Activated naive CD8-positive, alpha-beta T cell treated with anti-CD3 and anti-CD28 coated beads for 36 hours (primary cell): ENCODE data around the gene ASIC3. TPM values are rescaled to one million over a fixed set of nuclear protein-coding genes. Genes with fewer than 3 reads are reported as not detected.
A peak's percentile ranks its signal among the peaks of the same experiment; 100 is the strongest.
"Not testable (repeated sequence)": the region's sequence is repeated elsewhere in the genome, so short reads cannot be mapped to it uniquely, and the experiment has no call there.

Experiments
- DNase-seq: peaks from one replicate; pipeline ENCODE4 v3.0.0; 2021
- H3K27ac Mint-ChIP-seq: one replicate; pipeline ENCODE4 v1.8.0; 2022; ENCODE audit warnings: mild to moderate bottlenecking, moderate library complexity, mixed read lengths
- H3K27me3 Mint-ChIP-seq: one replicate; pipeline ENCODE4 v1.8.0; 2022; ENCODE audit warnings: mild to moderate bottlenecking, mixed read lengths
- H3K36me3 Mint-ChIP-seq: one replicate; pipeline ENCODE4 v1.8.0; 2021; ENCODE audit warnings: mild to moderate bottlenecking, mixed read lengths
- H3K4me1 Mint-ChIP-seq: one replicate; pipeline ENCODE4 v1.8.0; 2021; ENCODE audit warnings: mixed read lengths
- H3K4me3 Mint-ChIP-seq: one replicate; pipeline ENCODE4 v1.8.0; 2022; ENCODE audit warnings: mild to moderate bottlenecking, moderate library complexity, mixed read lengths
- H3K9me3 Mint-ChIP-seq: one replicate; pipeline ENCODE4 v1.8.0; 2022; ENCODE audit warnings: mixed read lengths
- total RNA-seq, 2 experiments: library from RNA; stranded (reverse); gene quantifications; one replicate each; pipeline ENCODE4 v1.2.3, GENCODE V29; 2021

The ASIC3 gene
- total RNA-seq, 2 experiments from 2014 or later, result 2.7 to 3.2 TPM

DNA sequence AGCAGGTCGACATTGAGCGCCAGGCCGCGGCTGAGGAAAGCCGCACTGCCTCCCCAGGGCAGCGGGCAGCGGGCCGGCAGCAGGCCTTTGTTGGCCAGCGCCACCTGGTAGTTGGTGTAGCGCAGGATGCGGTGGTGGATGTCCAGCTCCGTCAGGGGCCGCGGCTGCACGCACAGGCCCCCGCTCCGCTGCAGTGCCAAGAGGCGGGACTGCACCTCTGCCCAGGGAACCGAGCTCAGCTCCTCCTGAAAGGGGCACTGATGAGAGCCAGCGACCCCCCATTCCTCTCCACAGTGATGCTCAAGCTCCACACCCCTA, 29.2 kb upstream of the ASIC3 start:
- no peaks in the 10 kb centered on the region for H3K9me3 Mint-ChIP-seq
- H3K27ac Mint-ChIP-seq, result no peak overlapping the region
- H3K27me3 Mint-ChIP-seq, result peaks cover 11% of the 10 kb centered on the region
- peak overlapping the region; percentile 73 for H3K4me3 Mint-ChIP-seq
- DNase-seq, result no peak
- peaks cover 10% of the 10 kb centered on the region for H3K36me3 Mint-ChIP-seq
- peaks cover 41% of the 10 kb centered on the region for H3K4me1 Mint-ChIP-seq

DNA sequence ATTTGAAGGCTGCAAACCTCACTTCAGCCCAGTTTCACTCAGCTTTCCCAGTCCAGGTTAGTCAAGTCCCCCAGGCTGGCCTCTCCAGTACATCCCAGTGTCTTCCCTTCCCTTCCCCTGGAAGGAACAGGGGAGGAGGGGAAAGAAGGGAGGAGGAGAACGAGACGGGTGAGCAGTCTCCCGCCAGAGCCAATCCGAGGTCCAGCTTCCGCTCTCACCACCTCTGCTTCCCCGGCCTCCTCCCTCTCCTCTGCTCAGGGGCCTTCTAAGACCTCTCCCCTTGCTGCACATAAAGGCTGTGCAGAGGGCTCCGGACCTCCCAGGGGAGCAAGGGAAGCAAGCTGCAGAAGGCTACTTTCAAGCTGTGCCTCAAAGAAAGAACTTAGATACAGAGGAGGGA, 28.1 kb upstream of the ASIC3 start:
- H3K9me3 Mint-ChIP-seq, result no peaks in the 10 kb centered on the region
- no peak for DNase-seq
- H3K27ac Mint-ChIP-seq, result no peak overlapping the region
- H3K36me3 Mint-ChIP-seq, result peaks cover 6% of the 10 kb centered on the region
- H3K4me3 Mint-ChIP-seq, result no peak overlapping the region
- peaks cover 11% of the 10 kb centered on the region for H3K27me3 Mint-ChIP-seq
- peaks cover 29% of the 10 kb centered on the region for H3K4me1 Mint-ChIP-seq

DNA sequence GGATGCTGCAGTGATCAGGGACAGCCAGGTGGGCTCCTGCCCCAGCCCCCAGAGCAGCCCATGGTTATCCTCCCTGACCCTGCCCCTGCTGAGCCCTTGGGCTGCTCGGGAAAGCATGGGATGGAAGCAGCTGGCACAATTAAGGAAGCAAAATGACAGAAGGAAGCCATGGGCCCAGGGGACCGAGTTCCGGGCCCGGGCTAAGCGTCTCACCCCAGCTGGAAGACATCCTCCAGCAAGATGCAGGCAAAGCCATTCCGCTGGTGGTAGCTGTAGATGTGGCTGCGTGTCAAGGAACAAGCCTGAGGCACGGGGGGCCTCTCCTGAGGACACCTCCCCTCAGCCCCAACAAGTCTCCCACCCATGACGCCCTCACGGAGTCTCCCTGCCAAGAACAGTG, 25.1 kb upstream of the ASIC3 start:
- H3K4me3 Mint-ChIP-seq, result no peak overlapping the region
- no peak for DNase-seq
- H3K36me3 Mint-ChIP-seq, result peaks cover under 1% of the 10 kb centered on the region
- H3K27ac Mint-ChIP-seq, result no peak overlapping the region
- peaks cover 14% of the 10 kb centered on the region for H3K4me1 Mint-ChIP-seq
- H3K27me3 Mint-ChIP-seq, result peaks cover 9% of the 10 kb centered on the region
- no peaks in the 10 kb centered on the region for H3K9me3 Mint-ChIP-seq

DNA sequence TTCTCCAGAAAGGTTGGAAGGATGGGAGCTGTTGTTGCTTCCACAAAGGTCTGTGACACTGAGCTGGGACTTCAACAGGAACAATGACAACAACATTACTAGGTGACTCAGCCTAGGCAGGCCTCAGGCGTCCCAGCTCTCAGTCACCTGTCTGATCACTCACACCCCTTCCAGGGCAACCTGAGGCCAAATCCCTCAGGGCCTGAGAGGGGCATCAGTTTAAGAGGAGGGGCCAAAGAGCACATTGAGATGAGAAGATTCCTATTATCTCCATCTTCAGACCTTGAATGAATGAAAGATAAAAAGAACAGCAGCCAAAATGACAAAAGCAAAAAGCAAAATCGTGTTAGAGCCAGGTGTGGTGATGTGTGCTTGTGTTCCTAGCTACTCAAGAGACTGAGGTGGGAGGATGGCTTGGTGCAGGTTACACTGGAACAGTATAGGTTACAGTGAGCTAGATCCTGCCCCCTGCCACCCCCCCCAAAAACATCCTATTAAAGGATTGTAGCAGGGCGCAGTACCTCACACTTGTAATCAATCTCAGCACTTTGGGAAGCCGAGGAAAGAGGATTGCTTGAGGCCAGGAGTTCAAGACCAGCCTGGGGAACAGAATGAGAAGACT, 23.8 kb upstream of the ASIC3 start, which contains the start of gene ATG9B:
Gene ATG9B, minus strand, starts transcription at position 60 of the 622 bp plus-strand sequence. CDS start 71 bp downstream, outside the sequence.
- Mint-ChIP-seq H3K9me3 (no peaks in the 10 kb centered on the region), H3K27ac (no peak within 1 kb of the TSS), H3K4me3 (no peak within 1 kb of the TSS), H3K36me3 (peaks cover 5% of the 10 kb centered on the region), H3K27me3 (peaks cover 7% of the 10 kb centered on the region), H3K4me1 (peaks cover 17% of the 10 kb centered on the region)
- DNase-seq, result no peak

DNA sequence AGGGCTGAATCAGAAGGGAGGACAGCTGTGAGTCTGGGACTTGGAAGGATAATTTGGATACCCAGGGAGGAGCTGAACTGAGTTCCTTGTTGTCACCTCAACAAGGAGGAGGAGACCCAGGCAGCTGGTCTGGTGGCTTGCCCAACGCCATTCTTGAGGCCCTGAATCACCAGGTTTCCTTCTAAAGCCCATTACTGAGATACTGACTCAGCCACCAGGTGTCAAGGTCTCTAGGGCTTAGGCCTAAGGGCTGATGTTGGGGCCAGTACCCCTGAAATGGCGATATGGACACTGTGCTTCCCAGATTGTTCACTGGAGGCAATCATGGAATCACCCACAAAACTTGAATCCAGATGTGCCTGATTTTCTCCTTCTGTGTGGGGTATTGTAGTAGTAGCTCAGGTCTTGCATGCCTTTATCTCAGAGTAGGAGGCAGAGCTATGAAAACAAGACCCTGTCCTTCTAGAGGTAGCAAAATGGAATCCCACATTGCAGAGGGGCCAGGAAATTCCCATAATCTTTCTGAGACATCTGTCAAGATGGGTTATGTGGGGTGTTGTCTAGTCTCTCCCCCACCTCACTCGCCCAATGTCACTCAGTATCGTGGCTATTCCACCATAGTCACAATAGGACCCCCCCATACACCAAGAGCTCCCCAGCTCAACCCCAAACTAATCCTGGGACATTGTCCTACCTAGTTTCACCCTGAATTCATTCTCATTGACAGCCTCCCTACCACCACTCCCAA, 22.2 kb upstream of the ASIC3 start:
- H3K4me3 Mint-ChIP-seq, result no peak overlapping the region

DNA sequence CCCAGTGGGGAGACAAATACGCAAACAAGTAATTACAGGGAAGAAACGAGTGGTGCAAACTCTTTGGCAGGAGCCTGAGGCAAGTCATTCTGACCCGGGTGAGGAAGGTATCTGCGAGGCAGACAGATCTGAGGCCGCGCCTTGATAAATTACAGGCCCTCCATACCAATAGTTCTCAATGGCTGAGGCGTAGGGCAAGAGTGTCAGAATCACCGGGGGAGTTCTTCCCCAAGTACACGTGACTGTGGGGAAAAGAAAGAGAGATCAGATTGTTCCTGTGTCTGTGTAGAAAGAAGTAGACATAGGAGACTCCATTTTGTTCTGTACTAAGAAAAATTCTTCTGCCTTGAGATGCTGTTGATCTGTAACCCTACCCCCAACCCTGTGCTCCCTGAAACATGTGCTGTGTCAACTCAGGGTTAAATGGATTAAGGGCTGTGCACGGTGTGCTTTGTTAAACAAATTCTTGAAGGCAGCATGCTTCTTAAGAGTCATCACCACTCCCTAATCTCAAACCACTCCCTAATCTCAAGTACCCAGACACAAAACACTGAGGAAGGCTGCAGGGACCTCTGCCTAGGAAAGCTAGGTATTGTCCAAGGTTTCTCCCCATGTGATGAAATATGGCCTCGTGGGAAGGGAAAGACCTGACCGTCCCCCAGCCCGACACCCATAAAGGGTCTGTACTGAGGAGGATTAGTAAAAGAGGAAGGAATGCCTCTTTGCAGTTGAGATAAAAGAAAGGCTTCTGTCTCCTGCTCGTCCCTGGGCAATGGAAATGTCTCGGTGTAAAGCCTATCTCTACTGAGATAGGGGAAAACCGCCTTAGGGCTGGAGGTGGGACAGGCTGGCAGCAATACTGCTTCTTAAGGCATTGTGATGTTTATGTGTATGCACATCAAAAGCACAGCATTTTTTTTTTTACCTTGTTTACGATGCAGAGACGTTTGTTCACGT, 21.3 kb upstream of the ASIC3 start:
- H3K36me3 Mint-ChIP-seq, DNase-seq, H3K27me3 Mint-ChIP-seq, H3K9me3 Mint-ChIP-seq: not testable (repeated sequence)
- peak overlapping the region; percentile 90 for H3K27ac Mint-ChIP-seq
- H3K4me1 Mint-ChIP-seq, result peaks cover 20% of the 10 kb centered on the region
- H3K4me3 Mint-ChIP-seq, result peak overlapping the region; percentile 94

More for the DNA sequence above, 22.2 kb upstream of the ASIC3 start:
- Mint-ChIP-seq H3K9me3 (no peaks in the 10 kb centered on the region), H3K27ac (no peak overlapping the region), H3K4me1 (peaks cover 20% of the 10 kb centered on the region), H3K27me3 (no peaks in the 10 kb centered on the region), H3K36me3 (peaks cover 5% of the 10 kb centered on the region)
- no peak for DNase-seq

DNA sequence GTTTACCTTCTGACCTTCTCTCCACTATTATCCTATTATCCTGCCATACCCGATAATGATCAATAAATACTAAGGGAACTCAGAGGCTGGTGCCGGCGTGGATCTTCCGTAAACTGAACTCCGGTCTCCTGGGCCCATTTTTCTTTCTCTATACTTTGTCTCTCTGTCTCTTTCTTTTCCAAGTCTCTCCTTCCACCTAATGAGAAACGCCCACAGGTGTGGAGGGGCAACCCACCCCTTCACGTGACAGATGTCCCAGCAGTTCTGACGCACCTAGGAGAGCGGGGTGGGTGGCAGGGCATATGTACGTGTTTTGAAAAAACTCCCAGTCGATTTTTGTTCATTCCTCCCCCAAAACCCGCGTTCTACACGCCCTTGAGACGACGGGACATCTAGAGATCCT, 20.6 kb upstream of the ASIC3 start:
- Mint-ChIP-seq H3K4me3 (peak overlapping the region; percentile 94), H3K27ac (peak overlapping the region; percentile 90), H3K4me1 (peaks cover 20% of the 10 kb centered on the region)
- not testable (repeated sequence) for DNase-seq, H3K9me3 Mint-ChIP-seq, H3K27me3 Mint-ChIP-seq, H3K36me3 Mint-ChIP-seq

DNA sequence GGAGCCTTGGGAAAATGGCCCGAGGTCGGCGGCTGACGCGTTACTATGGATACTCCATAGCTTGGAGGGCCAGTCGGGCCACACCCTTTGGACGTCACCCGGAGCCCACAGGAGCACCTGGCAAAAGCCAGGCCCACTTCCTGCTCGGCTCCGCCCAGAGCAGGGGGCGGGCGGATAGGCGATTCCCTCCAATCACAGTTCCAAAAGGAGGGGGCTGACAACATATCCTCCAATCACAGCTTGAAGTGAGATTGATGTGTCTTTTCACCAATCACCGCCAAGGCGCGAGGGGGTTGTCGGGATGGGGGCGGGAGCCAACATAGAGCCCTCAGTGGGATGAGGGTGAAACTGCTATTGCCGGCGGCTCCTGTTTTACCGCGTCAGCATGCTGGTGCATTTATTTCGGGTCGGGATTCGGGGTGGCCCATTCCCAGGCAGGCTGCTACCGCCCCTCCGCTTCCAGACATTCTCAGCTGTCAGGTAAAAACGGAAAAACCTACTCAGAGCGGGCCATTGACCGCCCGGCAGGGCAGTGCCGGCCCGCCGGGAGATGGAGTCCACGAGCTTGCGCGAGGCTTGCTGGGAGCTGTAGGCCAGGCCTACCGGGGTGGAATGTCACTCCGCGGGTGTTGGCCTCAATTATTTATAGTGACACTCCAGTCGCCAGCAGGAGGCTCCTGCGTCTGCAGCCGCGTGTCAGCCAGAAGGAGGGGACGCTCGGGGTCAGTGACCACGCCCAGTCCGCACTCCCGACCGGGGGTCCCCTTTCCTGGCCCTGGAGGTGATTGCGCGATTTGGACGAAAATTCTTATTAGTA, 20.0 kb upstream of the ASIC3 start, which contains the start of gene ABCB8:
Gene ABCB8, plus strand, starts transcription at position 320 of the 817 bp plus-strand sequence. Its CDS starts 66 bp downstream, at position 386.
- Mint-ChIP-seq H3K27ac (peak within 1 kb of the TSS; percentile 90), H3K36me3 (peaks cover 5% of the 10 kb centered on the region), H3K4me1 (peaks cover 20% of the 10 kb centered on the region), H3K27me3 (no peaks in the 10 kb centered on the region), H3K9me3 (no peaks in the 10 kb centered on the region), H3K4me3 (peak within 1 kb of the TSS; percentile 94)
- peak; percentile 96 for DNase-seq

DNA sequence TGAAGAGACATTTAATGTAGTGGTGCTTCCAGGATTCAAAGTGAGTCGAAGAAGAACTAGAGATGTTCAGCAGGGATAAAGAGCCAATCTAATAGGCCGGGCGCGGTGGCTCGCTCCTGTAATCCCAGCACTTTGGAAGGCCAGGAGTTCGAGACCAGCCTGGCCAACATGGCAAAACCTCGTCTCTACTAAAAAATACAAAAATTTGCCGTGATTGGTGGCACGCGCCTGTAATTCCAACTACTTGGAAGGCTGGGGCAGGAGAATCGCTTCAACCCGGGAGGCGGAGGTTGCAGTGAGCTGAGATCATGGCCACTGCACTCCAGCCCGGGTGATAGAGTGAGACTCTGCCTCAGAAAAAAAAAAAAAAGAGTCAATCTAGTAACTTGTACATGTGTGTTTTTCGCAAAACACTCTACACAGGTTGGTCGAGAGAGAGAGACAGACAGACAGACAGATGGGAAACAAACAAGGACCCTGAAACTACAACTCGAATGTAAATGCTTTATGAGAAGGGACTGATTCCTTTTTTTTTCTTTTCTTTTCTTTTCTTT, 19.3 kb upstream of the ASIC3 start:
- Mint-ChIP-seq H3K9me3 (no peaks in the 10 kb centered on the region), H3K27me3 (no peaks in the 10 kb centered on the region), H3K36me3 (peaks cover 5% of the 10 kb centered on the region), H3K27ac (peak overlapping the region; percentile 90), H3K4me3 (peak overlapping the region; percentile 94), H3K4me1 (peaks cover 20% of the 10 kb centered on the region)
- no peak for DNase-seq

DNA sequence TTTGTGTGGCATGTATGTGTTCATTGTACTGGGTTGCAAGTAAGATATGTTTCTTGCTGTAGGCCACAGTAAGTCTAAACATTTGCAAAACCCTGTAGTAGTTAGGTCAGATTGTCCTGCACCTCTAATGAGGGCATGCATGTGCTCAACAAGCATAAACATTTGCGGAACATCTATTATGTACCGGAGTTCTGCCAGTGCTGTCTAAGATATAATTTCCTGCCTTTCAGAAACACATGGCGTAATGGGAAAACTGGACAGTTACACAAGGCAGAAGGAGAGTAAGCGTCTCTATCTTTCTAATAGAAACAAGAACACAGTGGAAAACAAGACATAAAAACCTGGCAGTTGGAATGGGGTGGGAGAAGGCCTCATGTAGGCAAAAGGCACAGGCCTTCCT, 17.3 kb upstream of the ASIC3 start:
- H3K4me1 Mint-ChIP-seq, result peaks cover 20% of the 10 kb centered on the region
- H3K9me3 Mint-ChIP-seq, result no peaks in the 10 kb centered on the region
- H3K4me3 Mint-ChIP-seq, result no peak overlapping the region
- peaks cover 5% of the 10 kb centered on the region for H3K36me3 Mint-ChIP-seq
- H3K27ac Mint-ChIP-seq, result no peak overlapping the region
- no peaks in the 10 kb centered on the region for H3K27me3 Mint-ChIP-seq
- no peak for DNase-seq

DNA sequence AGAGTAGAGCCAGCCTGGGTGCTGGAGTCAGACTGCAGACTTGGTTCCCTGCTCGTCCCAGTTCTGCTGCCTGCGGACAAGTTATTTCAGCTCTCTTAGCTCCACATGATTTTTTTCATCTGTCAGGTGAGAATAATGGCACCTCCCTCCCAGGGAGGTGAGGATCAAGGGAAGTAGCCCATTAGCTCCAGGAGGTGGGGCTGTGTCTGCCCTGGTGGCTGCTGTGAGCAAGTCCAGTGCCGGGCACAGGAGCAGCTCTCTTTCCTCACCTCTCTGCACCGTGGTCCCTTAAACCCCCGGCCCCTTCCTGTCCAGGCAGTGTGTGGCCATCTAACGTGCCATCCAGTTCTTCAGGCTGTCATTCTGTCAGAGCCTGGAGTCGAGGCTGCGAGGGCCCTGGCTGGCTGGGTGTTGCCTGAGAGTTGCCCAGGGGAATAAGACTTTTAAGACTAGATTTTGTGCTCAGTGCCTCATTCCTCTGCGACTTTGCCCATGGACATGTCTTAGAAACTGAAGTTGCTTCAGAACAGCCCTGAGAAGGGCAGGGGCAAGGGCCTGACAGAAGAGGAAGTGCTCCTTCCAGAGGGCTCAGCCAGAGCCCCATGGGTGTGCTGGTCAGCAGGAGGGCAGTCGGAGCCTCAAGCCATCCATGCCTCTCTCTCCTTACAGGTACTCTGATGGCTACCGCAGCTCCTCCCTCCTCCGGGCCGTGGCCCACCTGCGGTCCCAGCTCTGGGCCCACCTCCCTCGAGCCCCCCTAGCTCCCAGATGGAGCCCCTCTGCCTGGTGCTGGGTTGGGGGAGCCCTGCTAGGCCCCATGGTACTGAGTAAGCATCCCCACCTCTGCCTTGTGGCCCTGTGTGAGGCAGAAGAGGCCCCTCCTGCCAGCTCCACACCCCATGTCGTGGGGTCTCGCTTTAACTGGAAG, 15.1 kb upstream of the ASIC3 start:
- H3K27ac Mint-ChIP-seq, result no peak overlapping the region
- peaks cover 12% of the 10 kb centered on the region for H3K4me1 Mint-ChIP-seq
- no peak for DNase-seq
- H3K27me3 Mint-ChIP-seq, result no peaks in the 10 kb centered on the region
- no peaks in the 10 kb centered on the region for H3K9me3 Mint-ChIP-seq
- H3K4me3 Mint-ChIP-seq, result no peak overlapping the region
- peaks cover 5% of the 10 kb centered on the region for H3K36me3 Mint-ChIP-seq

DNA sequence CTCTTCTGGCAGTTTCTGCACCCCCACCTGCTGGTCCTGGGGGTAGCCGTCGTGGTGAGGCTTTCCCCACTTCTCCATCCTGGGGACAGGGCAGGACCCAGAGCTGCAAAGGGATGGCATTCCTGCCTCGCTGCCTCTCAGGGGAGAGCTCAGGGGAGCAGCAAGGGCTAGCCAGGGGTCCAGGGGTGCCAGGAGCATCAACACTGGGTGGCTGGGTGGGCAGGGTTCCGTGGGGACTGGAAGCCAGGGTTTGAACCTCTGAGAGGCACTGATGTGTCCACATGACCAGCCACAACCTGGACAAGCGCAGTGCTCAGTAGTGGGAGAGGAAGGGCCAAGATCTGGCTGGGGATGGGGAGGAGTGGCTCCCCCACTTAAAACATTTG, 14.5 kb upstream of the ASIC3 start:
- Mint-ChIP-seq H3K36me3 (peaks cover 2% of the 10 kb centered on the region), H3K4me3 (no peak overlapping the region)

DNA sequence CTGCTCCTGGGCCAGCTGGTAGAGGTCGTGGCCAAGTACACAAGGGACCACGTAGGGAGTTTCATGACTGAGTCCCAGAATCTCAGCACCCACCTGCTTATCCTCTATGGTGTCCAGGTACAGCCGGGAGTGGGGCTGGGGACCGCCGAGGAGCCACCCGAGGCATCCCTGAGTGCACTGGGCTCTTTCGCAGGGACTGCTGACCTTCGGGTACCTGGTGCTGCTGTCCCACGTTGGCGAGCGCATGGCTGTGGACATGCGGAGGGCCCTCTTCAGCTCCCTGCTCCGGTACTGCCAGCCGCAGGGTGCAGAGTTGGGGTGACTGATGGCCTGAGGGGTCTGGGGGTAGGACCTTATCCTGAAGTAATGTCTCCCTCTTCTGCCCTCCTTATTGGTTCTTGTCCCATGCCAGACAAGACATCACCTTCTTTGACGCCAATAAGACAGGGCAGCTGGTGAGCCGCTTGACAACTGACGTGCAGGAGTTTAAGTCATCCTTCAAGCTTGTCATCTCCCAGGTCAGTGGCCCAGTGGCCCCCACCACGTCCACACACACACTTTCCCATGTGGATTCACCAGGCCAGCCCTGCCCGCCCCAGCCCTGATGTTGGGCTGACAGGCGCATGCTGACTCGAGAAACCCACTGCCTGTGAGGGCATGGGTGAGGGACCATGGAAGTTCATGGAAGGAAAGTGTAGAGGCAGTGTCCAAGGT, 13.9 kb upstream of the ASIC3 start:
- Mint-ChIP-seq H3K4me1 (peaks cover 15% of the 10 kb centered on the region), H3K27ac (no peak overlapping the region), H3K9me3 (no peaks in the 10 kb centered on the region), H3K27me3 (no peaks in the 10 kb centered on the region), H3K36me3 (no peaks in the 10 kb centered on the region), H3K4me3 (no peak overlapping the region)
- no peak for DNase-seq

More for the DNA sequence above, 14.5 kb upstream of the ASIC3 start:
- no peak overlapping the region for H3K27ac Mint-ChIP-seq
- H3K27me3 Mint-ChIP-seq, result no peaks in the 10 kb centered on the region
- no peaks in the 10 kb centered on the region for H3K9me3 Mint-ChIP-seq
- peaks cover 14% of the 10 kb centered on the region for H3K4me1 Mint-ChIP-seq
- DNase-seq, result no peak
